ENCODE results near the gene HEXIM2. TPM values are rescaled to one million over a fixed set of nuclear protein-coding genes. Genes with fewer than 3 reads are reported as not detected.

HEXIM2 gene
- total and polyA plus RNA-seq, 2 of the 13 experiments (the other 11 are each of a cell fraction or from before 2014, with no cell fraction given): 27.1 to 32.4 TPM

GRCh38 chr17:45148183-45149036, 13.3 kb upstream of the HEXIM2 start, which contains the start of gene HEXIM1 (continued):
- TF ChIP-seq ZBTB40 (IDR thresholded peaks at IDR 0.05): no peak
- peak; percentile 90 for TF ChIP-seq ZBTB40 (CRISPR knock-in tag; IDR thresholded peaks at IDR 0.05)
- TF ChIP-seq MXD3 (CRISPR knock-in tag; IDR thresholded peaks at IDR 0.05): peak; percentile 71; the same call in 1 of the 2 replicates
- peak; percentile 98 for TF ChIP-seq RBM39 (IDR thresholded peaks at IDR 0.05; ENCODE audit: low read depth, low read length, poor library complexity, severe bottlenecking)
- TF ChIP-seq ZXDC (CRISPR knock-in tag; IDR thresholded peaks at IDR 0.05): no peak
- TF ChIP-seq ZNF841 (CRISPR knock-in tag; IDR thresholded peaks at IDR 0.05; ENCODE audit: borderline replicate concordance): 0 out of 2 replicates have a peak, but pooled peaks have one; percentile 60
- peak; percentile 86 for TF ChIP-seq HDAC2 (CRISPR knock-in tag; IDR thresholded peaks at IDR 0.05)
- no peak; the same call in 1 of the 2 replicates for TF ChIP-seq ZFP36L1 (CRISPR knock-in tag; IDR thresholded peaks at IDR 0.05)
- TF ChIP-seq ZNF747 (CRISPR knock-in tag; IDR thresholded peaks at IDR 0.05; ENCODE audit: borderline replicate concordance): peak; percentile 91
- TF ChIP-seq POLR2A (IDR thresholded peaks at IDR 0.05; ENCODE audit: insufficient read depth in 1 of 2, low read depth in 2 of 2, low read length in 2 of 2): peak; percentile 100
- TF ChIP-seq ZSCAN21 (CRISPR knock-in tag; IDR thresholded peaks at IDR 0.05; ENCODE audit: borderline replicate concordance): peak; percentile 80
- no peak for TF ChIP-seq PREB (CRISPR knock-in tag; IDR thresholded peaks at IDR 0.05)
- TF ChIP-seq AGO2 (optimal IDR thresholded peaks at IDR 0.05; ENCODE audit: low read depth, low read length): peak; percentile 82
- TF ChIP-seq ZNF296 (CRISPR knock-in tag; conservative IDR thresholded peaks at IDR 0.05): peak; percentile 87; the same call in 1 of the 2 replicates
